Iris pigment epithelial cell (primary cell): ENCODE measurements around the gene RAG1.

Experiments
- DNase-seq: peaks from one replicate; pipeline ENCODE4 v3.0.0-alpha.2; 2011; ENCODE audit warnings: low read depth

RAG1 gene

GRCh38 chr11:36590513-36590912 is 22.7 kb downstream of the RAG1 start:
- DNase-seq = no peak

GRCh38 chr11:36591433-36591832 is 23.6 kb downstream of the RAG1 start:
- DNase-seq = no peak

- peak; percentile 93 for DNase-seq
Measured at GRCh38 chr11:36594316-36594989, 26.6 kb downstream of the RAG1 start, which contains the start of gene IFTAP. Gene IFTAP (plus strand): TSS chr11:36594502. CDS start chr11:36610104, 15,602 bp downstream.

- DNase-seq = no peak
Measured at GRCh38 chr11:36596880-36597279, 29.1 kb downstream of the RAG1 start.

- no peak for DNase-seq
Measured at GRCh38 chr11:36598051-36598450, 30.2 kb downstream of the RAG1 start, which contains the start of gene RAG2. Gene RAG2 (minus strand): TSS chr11:36598236. CDS start chr11:36594168, 4,068 bp downstream.

- DNase-seq = no peak
Measured at GRCh38 chr11:36600180-36600579, 32.4 kb downstream of the RAG1 start.

- DNase-seq = no peak
Measured at GRCh38 chr11:36601155-36601554, 33.3 kb downstream of the RAG1 start.

GRCh38 chr11:36602135-36602534 is 34.3 kb downstream of the RAG1 start:
- DNase-seq = no peak

GRCh38 chr11:36605221-36606216 is 37.7 kb downstream of the RAG1 start:
- no peak for DNase-seq

- no peak for DNase-seq
Measured at GRCh38 chr11:36608491-36609199, 40.8 kb downstream of the RAG1 start.

- DNase-seq = no peak
Measured at GRCh38 chr11:36609383-36609782, 41.6 kb downstream of the RAG1 start.

GRCh38 chr11:36615826-36616225 is 48.0 kb downstream of the RAG1 start:
- no peak for DNase-seq

GRCh38 chr11:36617543-36618362 is 49.9 kb downstream of the RAG1 start:
- no peak for DNase-seq

GRCh38 chr11:36618363-36619047 is 50.7 kb downstream of the RAG1 start:
- DNase-seq = no peak

GRCh38 chr11:36619502-36619901 is 51.7 kb downstream of the RAG1 start:
- no peak for DNase-seq

- no peak for DNase-seq
Measured at GRCh38 chr11:36620246-36620645, 52.4 kb downstream of the RAG1 start.

GRCh38 chr11:36622431-36623136 is 54.8 kb downstream of the RAG1 start:
- peak; percentile 33 for DNase-seq

- DNase-seq = no peak
Measured at GRCh38 chr11:36623494-36623893, 55.7 kb downstream of the RAG1 start.

GRCh38 chr11:36627006-36627405 is 59.2 kb downstream of the RAG1 start:
- no peak for DNase-seq

- DNase-seq = no peak
Measured at GRCh38 chr11:36627471-36627870, 59.7 kb downstream of the RAG1 start.
